HG03432 (cell line): ENCODE data around the gene SEMA3G.

Experiments used
- ATAC-seq: cut with Tn5 transposase; IDR thresholded peaks from one replicate; pipeline ENCODE4 v1.9.1; 2021; ENCODE audit warnings: mild to moderate bottlenecking, moderate library complexity; ENCODE audit not compliant: unreplicated experiment

The SEMA3G gene

GRCh38 chr3:52397676-52398399 is 47.1 kb downstream of the SEMA3G start:
- no peak for ATAC-seq

GRCh38 chr3:52396907-52397591 is 47.9 kb downstream of the SEMA3G start:
- no peak for ATAC-seq

- ATAC-seq, result no peak
Observed at GRCh38 chr3:52396011-52396906, 48.6 kb downstream of the SEMA3G start.

- ATAC-seq, result no peak
Observed at GRCh38 chr3:52395503-52395865, 49.4 kb downstream of the SEMA3G start.

GRCh38 chr3:52394751-52395502 is 50.0 kb downstream of the SEMA3G start:
- ATAC-seq, result no peak

- ATAC-seq, result no peak
Observed at GRCh38 chr3:52393959-52394670, 50.8 kb downstream of the SEMA3G start.

- ATAC-seq, result no peak
Observed at GRCh38 chr3:52393131-52393807, 51.6 kb downstream of the SEMA3G start.

- no peak for ATAC-seq
Observed at GRCh38 chr3:52392216-52392930, 52.5 kb downstream of the SEMA3G start.

GRCh38 chr3:52391096-52391495 is 53.8 kb downstream of the SEMA3G start:
- ATAC-seq, result no peak

GRCh38 chr3:52388933-52389332 is 56.0 kb downstream of the SEMA3G start:
- ATAC-seq, result no peak

- ATAC-seq, result no peak
Observed at GRCh38 chr3:52388348-52388821, 56.5 kb downstream of the SEMA3G start.

GRCh38 chr3:52387481-52387880 is 57.4 kb downstream of the SEMA3G start:
- no peak for ATAC-seq

GRCh38 chr3:52385157-52385556 is 59.7 kb downstream of the SEMA3G start:
- ATAC-seq, result no peak

GRCh38 chr3:52384019-52384761 is 60.7 kb downstream of the SEMA3G start:
- ATAC-seq, result no peak

- no peak for ATAC-seq
Observed at GRCh38 chr3:52383446-52383845, 61.5 kb downstream of the SEMA3G start.
